ENCODE results near the gene CTBP1.

CTBP1 gene

DNA sequence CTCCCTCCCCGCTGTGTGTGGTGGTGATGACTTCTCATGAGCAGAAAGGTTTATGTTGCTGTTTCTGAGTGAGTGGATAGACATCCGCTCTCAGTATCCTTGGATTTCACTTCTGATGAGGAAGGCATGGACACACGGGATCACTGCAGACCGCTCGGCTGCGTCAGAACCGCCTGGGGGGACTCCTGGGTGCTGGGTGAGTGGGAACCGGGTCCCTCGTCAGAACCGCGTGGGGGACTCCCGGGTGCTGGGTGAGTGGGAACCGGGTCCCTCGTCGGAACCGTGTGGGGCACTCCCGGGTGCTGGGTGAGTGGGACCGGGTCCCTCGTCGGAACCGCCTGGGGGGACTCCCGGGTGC lies 9.0 kb downstream of the CTBP1 start:
- TF ChIP-seq, protein P1, sequence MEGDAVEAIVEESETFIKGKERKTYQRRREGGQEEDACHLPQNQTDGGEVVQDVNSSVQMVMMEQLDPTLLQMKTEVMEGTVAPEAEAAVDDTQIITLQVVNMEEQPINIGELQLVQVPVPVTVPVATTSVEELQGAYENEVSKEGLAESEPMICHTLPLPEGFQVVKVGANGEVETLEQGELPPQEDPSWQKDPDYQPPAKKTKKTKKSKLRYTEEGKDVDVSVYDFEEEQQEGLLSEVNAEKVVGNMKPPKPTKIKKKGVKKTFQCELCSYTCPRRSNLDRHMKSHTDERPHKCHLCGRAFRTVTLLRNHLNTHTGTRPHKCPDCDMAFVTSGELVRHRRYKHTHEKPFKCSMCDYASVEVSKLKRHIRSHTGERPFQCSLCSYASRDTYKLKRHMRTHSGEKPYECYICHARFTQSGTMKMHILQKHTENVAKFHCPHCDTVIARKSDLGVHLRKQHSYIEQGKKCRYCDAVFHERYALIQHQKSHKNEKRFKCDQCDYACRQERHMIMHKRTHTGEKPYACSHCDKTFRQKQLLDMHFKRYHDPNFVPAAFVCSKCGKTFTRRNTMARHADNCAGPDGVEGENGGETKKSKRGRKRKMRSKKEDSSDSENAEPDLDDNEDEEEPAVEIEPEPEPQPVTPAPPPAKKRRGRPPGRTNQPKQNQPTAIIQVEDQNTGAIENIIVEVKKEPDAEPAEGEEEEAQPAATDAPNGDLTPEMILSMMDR (conservative IDR thresholded peaks at IDR 0.05; ENCODE audit: low read length): no peak
- no peak for TF ChIP-seq EZH2phosphoT487 (IDR thresholded peaks at IDR 0.05; ENCODE audit: borderline replicate concordance)
- H2AFZ ChIP-seq (ENCODE audit: low read length): no peak overlapping the region
- peaks cover 57% of the 10 kb centered on the region; the same call in 1 of the 2 replicates for H3K36me3 ChIP-seq (ENCODE audit: insufficient read depth, low read length)
- no peaks in the 10 kb centered on the region for H3K9me3 ChIP-seq (ENCODE audit: insufficient read depth, low read depth, low read length)
- H3K79me2 ChIP-seq (ENCODE audit: insufficient read depth, low read length): peaks cover 68% of the 10 kb centered on the region
- H3K4me1 ChIP-seq (ENCODE audit: insufficient read depth, low read length, poor library complexity, severe bottlenecking): peaks cover 6% of the 10 kb centered on the region
- no peaks in the 10 kb centered on the region for H3F3A ChIP-seq (ENCODE audit: low read depth)
- no peak overlapping the region for H3K4me2 ChIP-seq (ENCODE audit: low read depth, low read length, poor library complexity, severe bottlenecking)
- no peaks in the 10 kb centered on the region for H3K9me2 ChIP-seq (replicated peaks; ENCODE audit: low read depth, low read length)
- no peaks in the 10 kb centered on the region for H3K27me3 ChIP-seq (ENCODE audit: insufficient read depth, low read length, poor library complexity, severe bottlenecking)
- peaks cover 60% of the 10 kb centered on the region for H4K20me1 ChIP-seq (ENCODE audit: insufficient read depth, low read length, poor library complexity, severe bottlenecking)
- H3K4me3 ChIP-seq (ENCODE audit: low read length, poor library complexity, severe bottlenecking): no peak overlapping the region
- H3K9ac ChIP-seq (ENCODE audit: low read depth, low read length, poor library complexity, severe bottlenecking): no peak overlapping the region

DNA sequence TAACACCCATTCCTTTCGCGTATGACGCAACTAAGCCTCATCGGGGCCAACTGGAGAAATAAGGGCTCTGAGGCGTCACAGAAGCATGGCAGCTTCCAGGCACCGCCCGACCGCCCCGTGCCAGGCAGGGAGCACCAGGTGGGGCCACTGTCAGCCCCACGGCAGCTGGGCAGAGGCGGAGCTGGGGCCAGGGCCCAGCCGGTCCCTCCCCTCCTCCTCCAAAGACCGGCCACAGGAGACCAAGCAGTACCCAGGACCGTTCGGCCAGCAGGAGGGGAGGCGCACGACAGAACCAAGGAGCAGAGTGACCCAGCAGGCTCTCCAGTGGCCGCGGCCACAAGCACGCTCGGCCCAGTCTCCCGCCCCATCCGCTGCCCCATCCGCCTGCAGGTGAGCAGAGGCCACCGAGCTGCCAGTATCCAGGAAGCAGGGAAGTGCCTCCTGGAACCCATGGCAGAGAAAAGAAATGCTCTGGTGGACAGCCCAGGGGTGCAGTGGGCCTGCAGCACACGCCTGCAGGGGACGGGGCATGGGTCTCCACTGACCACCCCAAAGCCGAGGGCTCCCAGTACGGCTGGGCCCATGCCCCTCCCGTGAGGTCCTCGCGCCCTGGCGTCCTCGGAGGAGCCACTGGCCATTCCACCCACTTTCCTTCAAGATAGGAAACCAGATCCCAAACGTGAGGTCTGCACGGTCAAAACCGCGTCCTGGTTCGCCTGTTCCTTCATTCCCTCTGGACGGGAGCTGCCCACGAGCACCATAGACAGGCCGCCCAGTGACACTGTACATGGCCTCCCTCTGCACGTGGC lies 9.6 kb downstream of the CTBP1 start:
- Histone ChIP-seq H4K20me1 (ENCODE audit: insufficient read depth, low read length, poor library complexity, severe bottlenecking) (peaks cover 55% of the 10 kb centered on the region), H3K9ac (ENCODE audit: low read depth, low read length, poor library complexity, severe bottlenecking) (no peak overlapping the region), H3K4me3 (ENCODE audit: low read length, poor library complexity, severe bottlenecking) (no peak overlapping the region), H3K36me3 (ENCODE audit: insufficient read depth, low read length) (peaks cover 63% of the 10 kb centered on the region; the same call in 1 of the 2 replicates), H3F3A (ENCODE audit: low read depth) (no peaks in the 10 kb centered on the region), H3K4me2 (ENCODE audit: low read depth, low read length, poor library complexity, severe bottlenecking) (no peak overlapping the region), H3K4me1 (ENCODE audit: insufficient read depth, low read length, poor library complexity, severe bottlenecking) (peaks cover 6% of the 10 kb centered on the region), H3K9me3 (ENCODE audit: insufficient read depth, low read depth, low read length) (no peaks in the 10 kb centered on the region), H3K27me3 (ENCODE audit: insufficient read depth, low read length, poor library complexity, severe bottlenecking) (no peaks in the 10 kb centered on the region), H3K79me2 (ENCODE audit: insufficient read depth, low read length) (peaks cover 62% of the 10 kb centered on the region), H3K9me2 (replicated peaks; ENCODE audit: low read depth, low read length) (no peaks in the 10 kb centered on the region), H2AFZ (ENCODE audit: low read length) (no peak overlapping the region)
- no peak for TF ChIP-seq EZH2phosphoT487 (IDR thresholded peaks at IDR 0.05; ENCODE audit: borderline replicate concordance)
- TF ChIP-seq, protein P1 (conservative IDR thresholded peaks at IDR 0.05; ENCODE audit: low read length): no peak

DNA sequence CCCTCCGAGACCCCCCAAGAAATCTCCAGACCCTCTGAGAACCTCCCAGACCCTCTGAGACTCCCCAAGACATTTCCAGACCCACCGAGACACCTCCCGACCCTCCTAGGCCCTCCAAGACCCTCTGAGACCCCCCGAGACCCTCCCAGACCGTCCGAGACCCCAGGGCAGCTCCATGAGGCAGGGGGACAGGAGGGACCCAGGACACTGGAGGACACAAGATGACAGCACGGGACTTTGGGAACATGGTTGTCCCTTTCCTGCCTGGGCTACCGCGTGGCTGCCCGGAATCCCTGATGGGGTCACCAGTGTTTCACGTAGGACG lies 10.3 kb downstream of the CTBP1 start:
- Histone ChIP-seq H3K4me1 (ENCODE audit: insufficient read depth, low read length, poor library complexity, severe bottlenecking) (peaks cover 2% of the 10 kb centered on the region), H3F3A (ENCODE audit: low read depth) (no peaks in the 10 kb centered on the region), H3K9me3 (ENCODE audit: insufficient read depth, low read depth, low read length) (no peaks in the 10 kb centered on the region), H2AFZ (ENCODE audit: low read length) (no peak overlapping the region), H3K79me2 (ENCODE audit: insufficient read depth, low read length) (peaks cover 55% of the 10 kb centered on the region), H4K20me1 (ENCODE audit: insufficient read depth, low read length, poor library complexity, severe bottlenecking) (peaks cover 54% of the 10 kb centered on the region), H3K27me3 (ENCODE audit: insufficient read depth, low read length, poor library complexity, severe bottlenecking) (no peaks in the 10 kb centered on the region), H3K4me2 (ENCODE audit: low read depth, low read length, poor library complexity, severe bottlenecking) (no peak overlapping the region), H3K4me3 (ENCODE audit: low read length, poor library complexity, severe bottlenecking) (no peak overlapping the region), H3K9ac (ENCODE audit: low read depth, low read length, poor library complexity, severe bottlenecking) (no peak overlapping the region), H3K9me2 (replicated peaks; ENCODE audit: low read depth, low read length) (no peaks in the 10 kb centered on the region), H3K36me3 (ENCODE audit: insufficient read depth, low read length) (peaks cover 70% of the 10 kb centered on the region; the same call in 1 of the 2 replicates)
- TF ChIP-seq, protein P1 (conservative IDR thresholded peaks at IDR 0.05; ENCODE audit: low read length): no peak
- no peak for TF ChIP-seq EZH2phosphoT487 (IDR thresholded peaks at IDR 0.05; ENCODE audit: borderline replicate concordance)
